Measurements from ENCODE around the gene SEMA4D. TPM values are rescaled to one million over a fixed set of nuclear protein-coding genes. Genes with fewer than 3 reads are reported as not detected.

The SEMA4D gene
- total and polyA plus RNA-seq, 2 of the 13 experiments (the other 11 are each of a cell fraction or from before 2014, with no cell fraction given): 0.13 to 0.16 TPM

GRCh38 chr9:89388084-89388867 lies 109.6 kb downstream of the SEMA4D start (continued):
- 0 out of 2 replicates have a peak, but pooled peaks have one; percentile 50 for TF ChIP-seq ZBTB25 (CRISPR knock-in tag; IDR thresholded peaks at IDR 0.05)
- peak; percentile 95 for TF ChIP-seq IRF2 (CRISPR knock-in tag; IDR thresholded peaks at IDR 0.05)
- TF ChIP-seq REXO4 (CRISPR knock-in tag; IDR thresholded peaks at IDR 0.05; ENCODE audit: borderline replicate concordance): no peak
- TF ChIP-seq ATF3 (CRISPR knock-in tag; IDR thresholded peaks at IDR 0.05): peak; percentile 57; the same call in 1 of the 2 replicates
- TF ChIP-seq TEF (CRISPR knock-in tag; IDR thresholded peaks at IDR 0.05): peak; percentile 97
- no peak for TF ChIP-seq ZNF496 (CRISPR knock-in tag; IDR thresholded peaks at IDR 0.05; ENCODE audit: insufficient replicate concordance)
- peak; percentile 50; the same call in 1 of the 2 replicates for TF ChIP-seq NR2C2 (CRISPR knock-in tag; IDR thresholded peaks at IDR 0.05; ENCODE audit: borderline replicate concordance)
- 0 out of 2 replicates have a peak, but pooled peaks have one; percentile 30 for TF ChIP-seq FOXJ3 (CRISPR knock-in tag; IDR thresholded peaks at IDR 0.05; ENCODE audit: borderline replicate concordance)
- TF ChIP-seq ZNF318 (CRISPR knock-in tag; IDR thresholded peaks at IDR 0.05): no peak
- peak; percentile 40; the same call in 1 of the 2 replicates for TF ChIP-seq BCL6 (CRISPR knock-in tag; IDR thresholded peaks at IDR 0.05)
- peak; percentile 66; the same call in 1 of the 2 replicates for TF ChIP-seq FOXA3 (CRISPR knock-in tag; IDR thresholded peaks at IDR 0.05)
- no peak for TF ChIP-seq DNMT1 (CRISPR knock-in tag; IDR thresholded peaks at IDR 0.05)
- peak; percentile 56; the same call in 1 of the 2 replicates for TF ChIP-seq ZNF331 (CRISPR knock-in tag; IDR thresholded peaks at IDR 0.05)
- no peak for TF ChIP-seq SMARCE1 (IDR thresholded peaks at IDR 0.05; ENCODE audit: borderline replicate concordance)
- TF ChIP-seq KLF12 (CRISPR knock-in tag; IDR thresholded peaks at IDR 0.05; ENCODE audit: borderline replicate concordance): no peak
- TF ChIP-seq SMYD3 (CRISPR knock-in tag; IDR thresholded peaks at IDR 0.05): no peak
